Measurements from ENCODE around the gene EVL.
"Not testable (repeated sequence)": the region's sequence is repeated elsewhere in the genome, so short reads cannot be mapped to it uniquely, and the experiment has no call there.

The EVL gene, protein sequence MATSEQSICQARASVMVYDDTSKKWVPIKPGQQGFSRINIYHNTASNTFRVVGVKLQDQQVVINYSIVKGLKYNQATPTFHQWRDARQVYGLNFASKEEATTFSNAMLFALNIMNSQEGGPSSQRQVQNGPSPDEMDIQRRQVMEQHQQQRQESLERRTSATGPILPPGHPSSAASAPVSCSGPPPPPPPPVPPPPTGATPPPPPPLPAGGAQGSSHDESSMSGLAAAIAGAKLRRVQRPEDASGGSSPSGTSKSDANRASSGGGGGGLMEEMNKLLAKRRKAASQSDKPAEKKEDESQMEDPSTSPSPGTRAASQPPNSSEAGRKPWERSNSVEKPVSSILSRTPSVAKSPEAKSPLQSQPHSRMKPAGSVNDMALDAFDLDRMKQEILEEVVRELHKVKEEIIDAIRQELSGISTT

DNA sequence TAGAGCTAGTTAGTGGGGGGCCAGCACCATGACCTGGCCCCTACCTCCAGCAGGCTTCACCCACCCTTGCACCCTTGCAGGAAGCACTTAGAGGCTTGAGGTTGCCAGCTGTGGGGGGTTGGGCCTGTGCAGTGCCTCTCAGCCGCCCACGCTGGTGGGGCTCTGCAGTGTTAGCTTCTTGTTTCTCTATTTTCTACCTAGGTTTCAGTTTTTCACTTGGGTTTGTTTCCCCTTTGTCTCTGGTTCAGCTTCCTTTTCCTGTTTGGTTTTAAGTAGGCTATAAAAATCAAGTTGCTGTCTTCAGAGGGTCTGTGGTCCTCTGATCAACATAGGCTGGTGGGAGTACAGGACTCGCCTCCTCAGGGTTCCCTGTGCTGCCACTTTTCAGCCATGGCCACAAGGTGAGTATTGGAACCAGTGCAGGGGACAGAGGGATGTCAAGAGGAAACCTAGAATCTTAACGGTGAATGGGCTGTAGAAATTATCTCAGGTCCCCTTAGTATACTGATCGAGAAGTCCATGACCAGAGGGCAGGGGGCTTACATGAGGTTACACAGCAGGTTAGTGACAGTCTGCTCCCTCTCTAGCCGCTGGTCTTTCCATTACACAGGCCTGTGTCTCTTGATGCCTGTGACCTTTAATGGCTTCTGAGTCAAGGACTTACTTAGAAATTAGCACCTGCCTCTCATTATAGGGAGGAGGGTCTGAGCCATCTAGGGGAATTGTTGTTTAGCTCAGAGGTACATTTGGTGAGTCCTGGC lies at the start of gene EVL:
Gene EVL (plus strand): TSS at position 312 of the 761 bp plus-strand sequence. CDS start 79 bp downstream, at position 391.
- DNase-seq, result peak; percentile 42 to 78 (median 67)

DNA sequence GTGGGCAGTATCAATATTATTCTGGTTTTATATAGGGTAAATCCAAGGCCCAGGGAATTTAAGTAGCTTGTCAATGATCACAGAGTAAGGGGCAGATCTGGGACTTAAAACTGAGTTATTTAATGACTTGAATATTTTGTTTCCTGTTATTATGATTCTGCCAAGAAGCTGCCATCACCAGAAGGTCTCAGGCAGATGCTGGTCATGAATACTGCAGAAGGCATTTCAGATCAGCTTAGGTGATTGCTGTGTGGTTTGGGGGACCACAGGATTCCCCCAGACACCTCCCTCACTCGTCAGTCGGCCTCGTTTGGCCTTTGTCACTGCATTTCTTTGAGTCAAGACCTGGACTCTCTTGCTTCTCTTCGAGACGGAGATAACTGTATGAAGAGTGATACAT lies 47.7 kb upstream of the EVL start:
- DNase-seq, result no peak

DNA sequence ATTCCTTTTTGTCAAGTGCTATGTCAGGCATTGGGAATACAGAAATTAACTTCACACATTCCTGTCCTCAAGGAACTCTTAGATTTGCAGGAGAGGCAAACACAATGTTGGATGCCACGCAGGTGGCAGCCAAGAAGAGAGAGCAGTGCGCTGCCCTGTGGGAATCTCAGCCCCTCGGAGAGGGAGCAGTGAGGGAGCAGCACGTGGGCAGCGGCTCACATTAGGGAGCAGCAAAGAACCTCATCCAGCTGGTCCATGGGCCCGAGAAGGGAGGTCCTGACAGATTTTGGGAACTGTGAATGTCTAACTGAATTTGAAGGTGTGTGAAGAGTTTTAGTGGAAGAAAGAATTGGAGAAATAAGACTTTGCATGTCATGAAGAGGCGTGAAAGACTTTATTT lies 47.2 kb upstream of the EVL start:
- DNase-seq, result no peak

DNA sequence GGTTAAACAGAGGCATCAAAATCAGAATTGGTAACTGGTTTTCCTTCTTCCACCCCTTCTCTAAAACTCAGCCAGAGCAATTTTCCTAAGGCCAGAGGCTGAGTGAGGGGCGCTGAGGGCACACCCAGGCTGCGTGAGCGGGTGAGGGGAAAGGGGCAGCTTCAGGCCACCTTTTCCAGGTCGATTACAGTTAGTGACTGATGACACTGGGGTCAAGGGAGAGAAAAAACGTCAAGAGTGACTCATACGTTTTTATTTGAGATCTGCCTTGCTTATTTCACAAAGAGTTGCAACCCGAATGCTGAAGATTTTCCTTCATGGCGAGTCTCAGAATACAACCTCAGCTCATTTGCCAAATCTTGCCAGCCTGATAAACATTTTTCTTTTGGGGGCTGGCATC lies 46.7 kb upstream of the EVL start:
- no peak for DNase-seq

DNA sequence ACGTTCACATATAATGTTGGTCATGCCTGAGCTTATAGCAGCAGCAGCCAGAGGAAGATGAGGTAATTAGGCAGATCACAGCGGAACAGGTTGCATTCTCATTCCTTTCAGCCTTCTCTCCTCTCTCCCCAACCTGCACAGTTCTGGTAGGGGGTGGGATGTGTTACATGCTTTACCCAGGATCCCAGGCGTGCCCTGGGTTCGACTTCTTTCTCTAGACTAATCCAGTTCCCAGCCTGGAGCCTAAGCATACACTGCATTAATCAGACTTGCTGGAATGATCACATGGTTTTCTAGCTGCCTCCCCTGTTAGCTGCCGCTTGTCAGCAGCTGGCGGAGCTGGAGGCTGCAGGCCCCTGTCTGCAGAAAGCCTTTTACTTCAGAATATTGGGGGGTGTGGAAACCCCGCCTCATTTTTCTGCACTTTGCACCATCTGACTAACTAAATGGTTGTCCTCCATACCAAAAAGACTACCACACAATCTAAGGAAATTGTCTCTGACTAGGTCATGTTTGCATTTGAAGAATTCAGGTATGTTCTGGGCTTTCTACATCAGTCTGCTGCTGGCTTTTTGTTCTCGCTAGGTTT lies 46.0 kb upstream of the EVL start:
- DNase-seq, result no peak

DNA sequence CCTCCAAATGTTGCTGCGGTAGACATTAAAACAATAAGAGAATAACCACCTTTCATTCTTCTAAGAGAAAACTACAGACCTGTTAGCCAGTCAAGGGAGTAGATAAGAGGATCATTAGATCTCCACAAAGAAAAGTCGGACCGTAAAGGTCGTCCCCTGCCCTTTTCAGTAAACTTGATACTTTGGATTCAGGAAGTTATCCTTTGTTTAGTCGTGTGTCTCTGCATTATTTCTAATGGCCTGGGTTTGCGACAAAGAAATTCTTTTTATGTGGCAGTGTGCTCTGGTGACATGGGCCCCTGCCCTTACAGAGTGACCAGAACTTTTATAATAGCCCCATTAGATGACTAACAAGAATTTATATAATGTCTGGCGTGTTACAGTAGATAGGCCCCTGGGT lies 44.6 kb upstream of the EVL start:
- DNase-seq, result no peak

DNA sequence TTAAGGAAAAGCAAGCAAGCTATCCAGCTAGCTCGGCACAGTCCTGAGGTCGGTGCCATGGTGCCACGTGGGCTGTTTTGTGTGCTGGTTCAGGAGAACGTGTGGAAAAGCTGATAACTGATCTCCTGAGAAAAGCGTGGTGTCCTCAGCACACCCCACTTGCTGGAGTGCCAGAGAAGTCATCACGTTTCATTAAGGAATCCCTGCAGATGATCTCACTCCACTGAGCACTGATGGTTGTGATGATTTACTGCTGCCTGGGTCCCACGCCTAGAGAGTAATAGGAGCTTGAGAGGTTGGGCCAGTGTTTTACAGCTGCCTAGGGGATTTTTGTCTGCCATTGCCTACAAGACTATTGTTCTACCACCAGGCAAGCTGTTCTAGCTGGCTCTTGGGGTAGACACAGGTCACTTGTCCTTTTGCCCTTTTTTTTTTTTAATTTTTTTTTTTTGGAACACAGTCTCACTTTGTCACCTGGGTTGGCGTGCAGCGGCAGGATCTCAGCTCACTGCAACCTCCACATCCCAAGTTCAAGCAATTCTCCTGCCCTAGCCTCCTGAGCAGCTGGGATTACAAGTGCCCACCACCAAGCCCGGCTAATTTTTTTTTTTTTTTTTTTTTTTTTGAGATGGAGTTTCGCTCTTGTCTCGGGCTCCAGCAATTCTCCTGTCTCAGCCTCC lies 42.3 kb upstream of the EVL start:
- DNase-seq, result no peak

DNA sequence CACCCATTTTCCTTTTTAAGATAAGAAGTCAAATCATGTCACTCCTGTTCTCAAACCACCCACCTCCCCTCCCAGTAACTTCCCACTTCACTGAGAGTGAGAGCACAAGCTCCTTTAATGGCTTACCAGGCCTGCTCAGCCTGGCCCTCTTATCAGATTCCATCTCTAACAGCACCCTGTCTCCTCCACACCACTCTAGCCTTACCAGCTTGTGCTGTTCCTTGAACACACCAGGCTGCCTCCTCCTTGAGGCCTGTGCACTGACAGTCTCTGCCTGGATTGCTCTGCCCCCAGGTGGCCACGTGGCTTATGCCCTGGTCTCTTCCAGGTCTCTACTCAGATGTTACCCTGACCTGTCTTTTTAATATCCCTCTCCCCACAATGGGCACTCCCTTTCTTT lies 40.1 kb upstream of the EVL start:
- no peak for DNase-seq

DNA sequence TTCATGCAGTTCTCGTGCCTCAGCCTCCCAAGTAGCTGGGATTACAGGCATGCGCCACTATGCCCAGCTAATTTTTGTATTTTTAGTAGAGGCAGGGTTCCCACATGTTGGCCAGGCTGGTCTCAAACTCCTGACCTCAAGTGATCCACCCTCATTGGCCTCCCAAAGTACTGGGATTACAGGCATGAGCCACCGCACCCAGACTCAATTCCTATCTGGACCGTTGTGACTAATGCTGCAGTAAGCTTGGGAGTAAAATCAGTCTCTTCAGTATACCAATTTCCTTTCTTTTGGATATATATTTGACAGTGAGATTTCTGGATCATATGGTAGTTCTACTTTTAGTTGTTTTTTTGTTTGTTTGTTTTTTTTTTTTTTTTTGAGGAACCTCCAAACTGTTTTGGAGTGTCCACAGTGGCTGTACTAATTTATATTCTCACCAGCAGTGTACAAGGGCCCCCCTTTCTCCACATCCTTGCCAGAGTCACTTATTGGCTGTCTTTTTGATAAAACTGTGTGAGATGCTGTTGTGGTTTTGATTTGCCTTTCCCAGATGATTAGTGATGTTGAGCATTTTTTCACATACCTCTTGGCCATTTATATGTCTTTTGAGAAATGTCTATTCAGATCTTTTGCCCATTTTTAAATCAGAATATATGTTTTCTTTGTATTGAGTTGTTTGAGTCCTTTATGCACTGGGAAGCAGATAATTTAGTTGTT lies 37.3 kb upstream of the EVL start:
- no peak for DNase-seq

DNA sequence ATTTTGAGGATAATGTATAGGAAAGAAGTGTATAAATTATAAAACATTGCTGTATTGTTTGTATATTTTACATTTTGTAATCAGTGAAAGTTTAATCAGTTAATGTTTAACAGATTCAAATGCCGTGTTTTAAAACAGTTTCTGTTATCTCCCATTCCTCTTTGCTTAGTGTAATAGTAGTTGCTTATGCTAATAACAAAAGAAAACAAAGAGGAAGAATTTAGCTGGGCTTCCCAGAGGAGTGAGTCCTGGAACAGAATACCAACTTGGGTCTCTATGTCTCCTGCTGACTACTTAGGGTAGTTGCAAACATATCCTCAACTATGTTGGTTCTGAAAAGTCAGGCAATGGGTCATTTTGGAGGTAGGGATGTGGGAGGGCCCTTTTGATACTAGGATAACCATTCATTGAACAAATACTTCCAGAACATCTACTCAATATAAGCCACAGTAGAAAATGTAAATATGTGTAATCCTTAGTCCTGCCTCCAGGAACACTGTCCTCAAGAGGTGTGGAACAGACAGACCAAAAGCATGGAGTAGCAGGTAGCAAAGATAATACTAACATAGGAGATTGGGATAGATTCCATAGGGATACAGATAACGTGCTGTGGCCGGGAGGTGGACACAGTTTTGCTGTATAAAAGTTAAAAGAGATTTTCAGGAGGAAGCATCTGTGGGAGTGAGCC lies 36.1 kb upstream of the EVL start:
- DNase-seq, result no peak

DNA sequence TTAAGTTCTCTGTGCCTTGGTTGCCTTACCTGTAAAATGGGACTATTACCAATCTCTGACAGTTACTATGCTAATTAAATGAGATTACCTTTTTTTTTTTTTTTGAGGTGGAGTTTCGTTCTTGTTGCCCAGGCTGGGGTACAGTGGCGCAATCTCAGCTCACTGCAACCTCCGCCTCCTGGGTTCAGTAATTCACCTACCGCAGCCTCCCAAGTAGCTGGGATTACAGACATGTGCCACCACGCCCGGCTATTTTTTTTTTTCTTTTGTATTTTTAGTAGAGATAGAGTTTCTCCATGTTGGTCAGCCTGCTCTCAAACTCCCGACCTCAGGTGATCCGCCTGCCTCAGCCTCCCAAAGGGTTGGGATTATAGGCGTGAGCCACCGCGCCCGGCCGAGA lies 35.2 kb upstream of the EVL start:
- DNase-seq, result not testable (repeated sequence)

DNA sequence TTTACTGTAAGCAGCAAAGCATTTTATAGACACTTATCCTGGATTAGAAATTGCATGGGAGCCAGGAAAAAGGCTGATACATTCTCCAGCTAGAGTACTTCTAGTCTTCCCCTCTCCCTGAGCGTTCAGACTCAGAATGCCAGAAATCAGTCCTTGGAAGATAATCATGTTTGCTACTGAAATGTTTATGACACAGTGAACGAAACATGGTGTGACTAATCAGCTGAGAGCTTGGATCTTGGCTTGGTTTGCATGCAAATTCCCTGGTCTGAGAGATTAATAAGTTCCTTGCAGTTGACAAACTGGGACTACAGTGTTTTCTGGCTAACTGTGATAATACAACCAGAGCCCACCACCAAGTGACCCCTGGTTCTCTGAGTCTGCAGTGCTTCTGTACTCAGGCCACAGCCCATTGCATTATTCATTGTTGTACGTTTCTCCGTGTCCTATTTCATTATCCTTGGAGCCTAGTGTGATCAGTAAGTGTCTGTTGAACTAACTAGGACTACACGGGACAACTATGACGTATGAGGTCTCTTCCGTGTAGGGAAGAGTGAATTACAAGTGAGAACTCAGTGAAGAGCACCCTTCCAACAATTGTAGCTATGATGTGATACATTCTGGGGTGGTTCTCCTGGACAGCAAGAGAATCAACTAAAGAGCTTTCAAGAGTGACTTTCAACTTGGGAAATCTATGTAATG lies 34.6 kb upstream of the EVL start:
- DNase-seq, result no peak

DNA sequence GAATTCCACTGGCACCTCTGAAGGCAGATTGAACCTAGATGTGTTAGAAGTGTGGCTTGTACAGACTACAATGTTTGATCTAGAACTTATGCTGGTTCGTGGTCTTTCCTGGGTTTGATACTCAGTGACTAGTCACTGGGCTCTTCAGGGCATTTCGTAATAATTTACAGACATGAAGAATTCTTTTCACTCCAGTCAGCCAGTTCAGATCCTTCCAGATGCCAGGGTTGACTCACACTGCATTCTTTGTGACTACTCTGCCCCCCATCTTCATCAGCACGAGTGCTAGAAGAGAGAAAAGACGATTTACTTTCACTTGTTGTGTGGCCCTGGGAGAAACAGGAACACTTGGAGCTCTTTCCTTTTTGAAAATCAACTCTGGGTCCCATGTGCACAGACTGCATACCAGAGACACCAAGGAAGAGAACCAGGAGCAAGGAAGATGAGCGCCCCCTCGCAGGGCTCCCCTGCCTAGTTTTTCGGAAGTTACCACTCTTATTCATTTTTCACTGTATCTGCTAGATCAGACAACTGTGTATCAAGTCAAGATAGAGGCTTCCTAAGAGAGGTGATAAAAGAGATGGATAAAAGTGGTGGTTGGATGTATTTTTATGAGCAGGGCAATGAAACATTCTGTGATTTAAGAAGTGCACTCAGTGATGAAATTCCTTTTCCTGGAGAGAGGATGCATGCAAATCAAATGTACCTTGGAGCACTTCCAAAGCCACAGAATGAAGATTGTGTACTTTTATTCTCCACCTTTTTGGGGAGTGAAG lies 33.5 kb upstream of the EVL start:
- DNase-seq, result no peak

DNA sequence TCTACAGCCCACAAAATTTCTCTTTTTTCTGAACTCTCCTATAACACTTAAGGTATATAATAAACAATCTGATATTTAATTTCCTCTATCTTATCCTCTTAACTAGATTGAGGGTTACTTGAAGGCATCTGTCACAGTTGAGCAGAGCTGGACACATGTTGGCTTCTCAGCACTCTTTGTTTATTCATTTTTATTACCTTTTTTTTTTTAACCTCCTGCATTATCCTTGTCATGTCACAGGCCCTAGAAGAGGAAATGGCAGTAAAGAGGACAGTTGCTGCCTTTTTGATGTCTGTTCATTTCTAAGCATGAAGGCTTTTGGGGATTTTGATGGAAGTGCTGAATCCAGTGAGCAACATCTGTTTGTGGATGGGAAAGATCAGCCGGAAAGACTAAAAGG lies 32.5 kb upstream of the EVL start:
- DNase-seq, result no peak

DNA sequence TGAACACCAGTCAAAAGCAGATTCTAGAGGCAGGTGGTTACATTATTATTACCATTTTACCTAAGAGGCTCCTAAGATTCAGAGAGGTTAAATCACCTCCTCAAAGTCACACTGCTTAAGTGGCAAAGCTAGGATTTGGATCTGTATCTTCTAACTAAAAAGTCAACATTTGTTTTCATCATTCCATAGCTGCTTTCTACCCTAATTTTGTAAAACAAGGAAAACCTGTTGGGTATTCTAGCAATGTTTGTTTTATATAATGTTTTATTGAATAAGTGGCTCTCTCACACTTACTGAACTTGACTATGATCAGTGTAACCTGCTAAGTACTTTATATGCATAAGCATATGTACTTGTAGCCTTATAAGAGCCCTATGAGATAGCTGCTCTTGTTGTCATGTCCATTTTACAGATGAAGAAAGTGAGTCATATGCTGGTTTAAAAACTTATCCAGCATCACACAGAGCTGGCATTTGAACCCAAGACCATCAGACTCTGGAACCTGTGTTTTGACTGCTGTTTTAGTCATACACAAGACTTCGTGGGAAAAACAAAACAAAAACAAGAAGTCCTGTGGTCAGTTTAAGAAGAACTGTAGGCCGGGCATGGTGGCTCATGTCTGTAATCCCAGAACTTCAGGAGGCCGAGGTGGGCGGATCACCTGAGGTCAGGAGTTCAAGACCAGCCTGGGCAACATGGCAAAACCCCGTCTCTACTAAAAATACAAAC lies 31.7 kb upstream of the EVL start:
- no peak for DNase-seq

DNA sequence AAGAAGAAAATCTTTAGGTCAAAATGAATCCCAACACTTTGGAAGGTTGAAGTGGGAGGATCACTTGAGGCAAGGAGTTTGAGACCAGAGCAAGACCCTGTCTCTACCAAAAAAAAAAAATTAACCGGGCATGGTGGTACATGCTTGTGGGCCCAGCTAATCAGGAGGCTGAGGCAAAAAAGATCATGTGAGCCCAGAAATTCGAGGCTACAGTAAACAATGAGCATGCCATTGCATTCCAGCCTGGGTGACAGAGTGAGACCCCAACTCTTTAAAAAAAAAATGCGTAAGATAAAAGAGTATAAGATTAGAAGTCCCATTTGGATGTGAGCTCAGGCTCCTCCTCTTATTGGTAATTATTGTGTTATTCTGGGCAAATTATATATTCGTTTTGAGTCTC lies 30.8 kb upstream of the EVL start:
- no peak for DNase-seq

DNA sequence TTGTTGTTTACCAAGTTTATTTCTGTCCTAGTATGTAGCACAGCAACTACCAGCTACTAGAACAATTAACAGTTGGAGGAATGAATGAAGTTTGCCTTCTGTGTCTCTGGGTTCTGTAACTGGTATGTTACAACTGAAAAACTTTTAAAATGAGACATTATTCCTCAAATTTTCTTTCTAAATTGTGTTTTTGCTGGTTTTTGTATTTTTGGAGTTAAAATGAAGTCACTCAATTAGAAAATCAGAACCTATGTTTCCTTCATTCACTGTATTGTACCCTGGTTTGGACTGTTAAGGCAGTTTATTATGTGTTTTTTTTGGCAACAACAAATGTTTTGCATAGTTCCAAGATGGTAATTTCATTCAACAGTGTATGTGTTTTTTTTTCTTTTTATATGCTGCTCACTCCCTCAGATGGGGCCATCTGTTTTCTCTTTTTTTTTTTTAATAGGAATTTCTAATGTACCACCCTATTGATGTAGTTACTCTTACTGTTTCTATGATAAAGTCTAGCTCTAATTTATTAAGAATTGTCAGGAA lies 30.2 kb upstream of the EVL start:
- no peak for DNase-seq

DNA sequence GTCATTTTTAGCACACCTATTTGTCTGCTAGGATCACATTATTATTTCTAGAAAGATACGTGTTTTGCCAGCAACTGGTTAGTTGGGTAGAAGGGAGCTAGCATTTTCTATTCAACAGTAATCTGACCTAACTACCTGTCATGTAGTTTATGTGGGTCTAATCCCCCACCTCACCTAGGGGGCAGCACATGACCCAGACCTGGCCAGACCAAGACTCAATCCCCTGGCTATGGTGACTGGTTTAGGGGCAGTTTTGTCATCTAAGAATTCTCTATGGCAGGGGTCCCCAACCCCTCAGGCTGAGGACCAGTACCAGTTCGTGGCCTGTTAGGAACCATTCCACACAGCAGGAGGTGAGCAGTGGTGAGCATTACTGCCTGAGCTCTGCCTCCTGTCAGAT lies 29.5 kb upstream of the EVL start:
- DNase-seq, result no peak

DNA sequence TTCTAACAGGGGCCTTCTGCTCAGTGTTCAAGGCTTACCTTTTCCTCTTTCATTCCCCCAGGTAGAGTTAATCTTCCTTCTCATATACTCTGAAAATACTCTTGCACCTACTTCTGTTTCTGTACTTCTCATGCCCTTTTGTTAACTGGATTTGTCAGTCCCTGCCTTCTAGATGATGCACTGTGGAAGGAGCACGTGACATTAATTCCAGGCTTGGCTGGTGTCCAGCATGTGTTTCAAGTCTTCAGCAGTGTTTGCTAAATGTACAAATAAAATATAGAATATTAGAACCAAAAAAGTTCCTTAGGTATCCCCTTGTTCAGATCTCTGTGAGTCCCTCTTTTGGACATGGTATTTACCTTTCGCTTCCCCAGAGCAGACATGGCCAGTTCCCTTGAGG lies 27.9 kb upstream of the EVL start:
- DNase-seq, result no peak

DNA sequence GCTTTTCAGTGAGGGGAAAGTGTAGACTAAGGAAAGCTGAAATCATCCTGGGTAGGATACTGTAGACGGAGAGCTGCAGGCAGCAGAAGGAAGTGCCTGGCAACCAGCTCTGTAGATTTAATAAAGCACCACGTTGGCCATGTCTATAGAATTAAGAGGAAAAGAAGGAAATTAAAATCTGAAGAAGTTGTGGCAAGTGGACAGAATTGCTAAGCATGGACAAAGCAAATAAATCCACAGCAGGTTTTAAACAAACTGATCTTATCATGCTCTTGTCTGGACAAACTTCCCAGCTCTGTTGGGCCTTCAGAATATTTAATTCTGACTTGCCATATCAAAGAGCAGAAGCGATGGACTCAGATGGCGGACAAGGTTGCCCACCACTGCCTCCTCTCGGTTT lies 27.2 kb upstream of the EVL start:
- no peak for DNase-seq
